GM21576 (cell line): ENCODE results near the gene POLE2.
"Not testable (repeated sequence)": the region's sequence is repeated elsewhere in the genome, so short reads cannot be mapped to it uniquely, and the experiment has no call there.

Source experiments
- ATAC-seq: cut with Tn5 transposase; IDR thresholded peaks from one replicate; pipeline ENCODE4 v1.9.1; 2021; ENCODE audit warnings: mild to moderate bottlenecking, moderate library complexity; ENCODE audit not compliant: unreplicated experiment

Gene POLE2

GRCh38 chr14:49687942-49688700 lies at the start of gene POLE2:
Gene POLE2, minus strand, starts transcription at chr14:49688214. Its CDS starts 11 bp downstream, at chr14:49688203.
- peak; percentile 85 for ATAC-seq

GRCh38 chr14:49735669-49736068 lies 47.7 kb upstream of the POLE2 start:
- not testable (repeated sequence) for ATAC-seq

- ATAC-seq: no peak
Observed at GRCh38 chr14:49733836-49734235, 45.8 kb upstream of the POLE2 start.

GRCh38 chr14:49732896-49733295 lies 44.9 kb upstream of the POLE2 start:
- no peak for ATAC-seq

- no peak for ATAC-seq
Observed at GRCh38 chr14:49727171-49727570, 39.2 kb upstream of the POLE2 start.

- ATAC-seq: not testable (repeated sequence)
Observed at GRCh38 chr14:49721733-49722435, 33.9 kb upstream of the POLE2 start.

GRCh38 chr14:49720744-49721143 lies 32.7 kb upstream of the POLE2 start:
- no peak for ATAC-seq

GRCh38 chr14:49710993-49711392 lies 23.0 kb upstream of the POLE2 start:
- ATAC-seq: not testable (repeated sequence)

- not testable (repeated sequence) for ATAC-seq
Observed at GRCh38 chr14:49704471-49704870, 16.5 kb upstream of the POLE2 start.

GRCh38 chr14:49703965-49704364 lies 16.0 kb upstream of the POLE2 start:
- no peak for ATAC-seq

- no peak for ATAC-seq
Observed at GRCh38 chr14:49702725-49703124, 14.7 kb upstream of the POLE2 start.

GRCh38 chr14:49693735-49694124 lies 5.7 kb upstream of the POLE2 start:
- ATAC-seq: not testable (repeated sequence)

- peak; percentile 48 for ATAC-seq
Observed at GRCh38 chr14:49692811-49693734, 5.1 kb upstream of the POLE2 start, which contains the start of gene KLHDC1. Gene KLHDC1, plus strand, starts transcription at chr14:49693120. Its CDS starts 75 bp downstream, at chr14:49693195.

- no peak for ATAC-seq
Observed at GRCh38 chr14:49692193-49692757, 4.3 kb upstream of the POLE2 start.

- no peak for ATAC-seq
Observed at GRCh38 chr14:49691031-49691430, 3.0 kb upstream of the POLE2 start.

GRCh38 chr14:49688701-49689030 lies 652 bp upstream of the POLE2 start:
- no peak for ATAC-seq

- no peak for ATAC-seq
Observed at GRCh38 chr14:49686425-49686824, 1.6 kb downstream of the POLE2 start.

- no peak for ATAC-seq
Observed at GRCh38 chr14:49679271-49679670, 8.7 kb downstream of the POLE2 start.

GRCh38 chr14:49677643-49678042 lies 10.4 kb downstream of the POLE2 start:
- ATAC-seq: no peak

GRCh38 chr14:49673586-49673985 lies 14.4 kb downstream of the POLE2 start:
- no peak for ATAC-seq

- no peak for ATAC-seq
Observed at GRCh38 chr14:49670475-49670874, 17.5 kb downstream of the POLE2 start.
